ENCODE measurements around the gene SDR39U1. TPM values are rescaled to one million over a fixed set of nuclear protein-coding genes. Genes with fewer than 3 reads are reported as not detected.

The SDR39U1 gene
- total and polyA plus RNA-seq, 5 donors from 2014 or later: 46.1 to 79.9 (median 60.5) TPM

DNA sequence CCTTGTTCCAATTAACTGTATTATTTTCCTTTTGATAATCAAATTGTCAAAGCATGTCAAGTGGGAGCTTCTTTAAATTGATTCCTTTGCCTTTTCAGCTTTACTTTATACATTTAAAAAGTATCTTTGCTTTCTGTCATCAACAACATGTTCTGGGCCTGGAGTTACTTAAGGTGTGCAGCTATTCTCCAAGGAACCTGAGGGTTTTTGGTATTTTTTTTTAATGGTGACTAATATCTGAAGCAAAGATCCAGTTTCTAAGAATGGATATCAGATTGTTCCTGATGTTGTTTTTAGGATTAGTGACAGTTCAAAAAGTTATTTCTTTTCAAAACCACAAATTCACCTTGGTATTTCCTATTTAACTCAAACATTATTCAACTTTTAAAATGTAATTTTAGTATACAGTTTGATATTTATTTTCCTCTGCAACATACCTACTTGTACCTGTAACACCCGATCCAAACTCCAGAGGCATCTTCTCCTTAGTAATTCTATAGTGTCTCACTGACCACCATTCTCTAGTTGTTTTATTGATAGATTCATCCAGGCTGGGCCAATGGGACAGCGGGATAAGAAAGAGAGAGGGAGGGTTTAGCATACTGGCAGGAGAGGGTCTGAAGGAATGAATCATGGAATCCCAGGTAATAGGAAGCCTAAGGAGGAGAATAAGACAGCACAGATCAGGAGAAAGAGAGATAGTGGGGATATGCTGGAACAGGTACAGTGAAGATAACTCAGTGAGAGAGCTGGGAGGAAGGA lies 16.2 kb downstream of the SDR39U1 start:
- ATAC-seq (ENCODE audit: low read depth in 2 of 2): no peak
- no peak for DNase-seq
- H3K27me3 Mint-ChIP-seq: no peaks in the 10 kb centered on the region
- Histone ChIP-seq H3K27me3 (ENCODE audit: control insufficient read depth, insufficient read depth, low read length) (no peaks in the 10 kb centered on the region), H3K27ac (ENCODE audit: insufficient read depth, low read length, poor library complexity, severe bottlenecking) (no peak overlapping the region), H3K4me3 (ENCODE audit: low read depth, low read length) (no peak overlapping the region), H3K9me3 (ENCODE audit: control insufficient read depth in 2 of 2, low read length in 2 of 2) (no peaks in the 10 kb centered on the region), H3K4me1 (ENCODE audit: control insufficient read depth, insufficient read depth, low read length, poor library complexity, severe bottlenecking) (peaks cover 23% of the 10 kb centered on the region), H3K36me3 (ENCODE audit: control insufficient read depth, insufficient read depth, low read length) (no peaks in the 10 kb centered on the region)
- peaks cover 0 to 45% (median 27%) of the 10 kb centered on the region in 4 donors for H3K4me1 Mint-ChIP-seq
- H3K36me3 Mint-ChIP-seq: no peaks in the 10 kb centered on the region
- no peaks in the 10 kb centered on the region for H3K9me3 Mint-ChIP-seq
- peak overlapping the region; percentile 2 to 71 (median 62) for H3K4me3 Mint-ChIP-seq
- peak overlapping the region; percentile 77 to 91 (median 83) for H3K27ac Mint-ChIP-seq

DNA sequence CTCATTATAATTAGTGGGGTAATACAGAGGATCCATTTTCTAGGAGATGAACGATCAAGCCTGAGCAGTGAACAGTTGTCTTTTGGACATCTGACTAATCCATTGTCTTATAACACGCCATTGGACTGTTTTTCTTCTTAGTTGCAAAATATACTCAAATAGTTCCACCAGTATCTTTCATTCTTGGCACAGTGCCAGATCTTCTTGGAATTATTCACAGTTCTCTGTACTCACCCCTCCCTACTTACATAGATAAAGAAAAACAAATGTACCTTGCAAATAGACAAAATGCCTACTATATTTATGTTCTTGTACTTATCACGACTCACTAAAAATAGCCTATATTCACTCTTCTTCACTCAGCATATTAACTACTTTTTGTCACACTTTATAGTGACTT lies 16.9 kb downstream of the SDR39U1 start:
- Histone ChIP-seq H3K27me3 (ENCODE audit: control insufficient read depth, insufficient read depth, low read length) (no peaks in the 10 kb centered on the region), H3K4me3 (ENCODE audit: low read depth, low read length) (no peak overlapping the region), H3K9me3 (ENCODE audit: control insufficient read depth in 2 of 2, low read length in 2 of 2) (no peaks in the 10 kb centered on the region), H3K27ac (ENCODE audit: insufficient read depth, low read length, poor library complexity, severe bottlenecking) (no peak overlapping the region), H3K4me1 (ENCODE audit: control insufficient read depth, insufficient read depth, low read length, poor library complexity, severe bottlenecking) (peaks cover 16% of the 10 kb centered on the region), H3K36me3 (ENCODE audit: control insufficient read depth, insufficient read depth, low read length) (no peaks in the 10 kb centered on the region)
- Mint-ChIP-seq H3K9me3 (no peaks in the 10 kb centered on the region), H3K36me3 (no peaks in the 10 kb centered on the region), H3K4me1 (peaks cover 0 to 38% (median 23%) of the 10 kb centered on the region in 4 donors), H3K27ac (peak overlapping the region; percentile 0 to 91 (median 23)), H3K27me3 (peaks cover 4% of the 10 kb centered on the region), H3K4me3 (peak overlapping the region; percentile 2 to 71 (median 36))
- peak in 1 of 2 donors; percentile 5 for ATAC-seq (ENCODE audit: low read depth in 2 of 2)
- peak in 1 of 3 donors; percentile 84 for DNase-seq

DNA sequence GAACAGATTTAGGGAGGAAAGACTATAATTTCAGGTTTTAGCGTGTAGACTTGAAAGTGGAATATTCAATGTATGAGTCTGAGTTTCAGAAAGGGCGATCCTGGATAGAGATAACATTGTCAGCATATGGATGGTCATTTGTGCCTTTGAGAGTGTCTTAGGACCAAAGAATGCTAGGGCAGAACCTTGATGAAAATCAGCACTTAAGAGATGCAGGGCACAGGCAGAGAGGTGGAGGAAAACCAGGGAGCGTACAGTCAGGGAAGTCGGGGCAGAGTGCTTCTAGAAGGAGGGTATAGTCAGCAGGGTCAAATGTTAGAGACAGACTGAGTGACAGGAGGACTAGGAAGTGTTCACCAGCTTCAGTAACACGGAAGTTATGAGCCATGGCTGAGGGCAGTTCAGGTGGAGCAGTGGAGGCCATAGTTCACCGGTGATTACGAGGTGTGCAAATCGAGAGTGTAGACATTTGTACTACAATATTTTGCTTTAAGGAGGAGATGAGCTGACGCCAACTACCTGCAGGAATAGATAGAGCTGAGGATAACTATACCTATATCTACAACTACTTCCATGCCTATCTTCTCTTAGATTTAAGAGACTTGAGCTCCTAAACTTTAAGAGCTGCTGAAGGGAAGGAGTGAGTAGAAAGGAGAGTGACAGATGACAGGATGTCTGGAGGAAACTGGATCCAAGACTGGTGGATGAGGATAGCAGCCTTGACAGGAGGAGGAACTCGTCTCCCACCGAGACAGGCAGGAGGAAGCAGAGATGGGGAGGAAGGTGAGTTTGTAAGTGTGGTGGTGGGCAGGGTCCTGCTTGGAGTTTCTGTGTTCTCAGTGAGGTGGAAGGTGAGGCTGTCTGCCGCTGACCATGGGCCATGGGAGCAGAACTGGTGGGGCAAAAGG lies 19.6 kb downstream of the SDR39U1 start:
- H3K27me3 Mint-ChIP-seq: peaks cover 19% of the 10 kb centered on the region
- DNase-seq (no peak), ATAC-seq (ENCODE audit: low read depth in 2 of 2) (no peak)
- Histone ChIP-seq H3K27ac (ENCODE audit: insufficient read depth, low read length, poor library complexity, severe bottlenecking) (no peak overlapping the region), H3K4me3 (ENCODE audit: low read depth, low read length) (no peak overlapping the region), H3K4me1 (ENCODE audit: control insufficient read depth, insufficient read depth, low read length, poor library complexity, severe bottlenecking) (peaks cover 4% of the 10 kb centered on the region), H3K36me3 (ENCODE audit: control insufficient read depth, insufficient read depth, low read length) (no peaks in the 10 kb centered on the region), H3K27me3 (ENCODE audit: control insufficient read depth, insufficient read depth, low read length) (peaks cover 2% of the 10 kb centered on the region), H3K9me3 (ENCODE audit: control insufficient read depth in 2 of 2, low read length in 2 of 2) (no peaks in the 10 kb centered on the region)
- no peaks in the 10 kb centered on the region for H3K36me3 Mint-ChIP-seq
- H3K4me3 Mint-ChIP-seq: no peak overlapping the region
- H3K9me3 Mint-ChIP-seq: no peaks in the 10 kb centered on the region
- peaks cover 0 to 26% (median 19%) of the 10 kb centered on the region in 4 donors for H3K4me1 Mint-ChIP-seq
- H3K27ac Mint-ChIP-seq: no peak overlapping the region

DNA sequence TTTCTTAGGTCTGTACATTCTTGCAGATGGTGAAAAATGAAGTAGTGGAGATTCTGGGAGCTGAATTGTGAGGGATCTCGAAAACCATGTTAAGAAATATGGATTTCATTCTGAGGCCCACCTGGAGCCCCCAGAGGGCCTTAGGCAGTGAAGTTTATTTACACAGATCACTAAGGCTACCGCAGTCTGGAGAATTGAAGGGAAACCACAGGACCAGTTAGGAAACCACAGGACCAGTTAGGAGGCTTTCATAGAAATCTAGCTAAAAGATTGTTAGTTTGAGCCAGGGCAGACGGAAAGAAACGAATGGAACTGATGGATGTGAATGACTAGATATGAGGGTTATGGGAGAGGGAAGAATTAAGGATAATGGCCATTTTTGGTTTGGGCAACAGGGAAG lies 20.3 kb downstream of the SDR39U1 start:
- Histone ChIP-seq H3K27me3 (ENCODE audit: control insufficient read depth, insufficient read depth, low read length) (peaks cover 2% of the 10 kb centered on the region), H3K36me3 (ENCODE audit: control insufficient read depth, insufficient read depth, low read length) (no peaks in the 10 kb centered on the region), H3K9me3 (ENCODE audit: control insufficient read depth in 2 of 2, low read length in 2 of 2) (no peaks in the 10 kb centered on the region), H3K4me1 (ENCODE audit: control insufficient read depth, insufficient read depth, low read length, poor library complexity, severe bottlenecking) (peaks cover 4% of the 10 kb centered on the region), H3K27ac (ENCODE audit: insufficient read depth, low read length, poor library complexity, severe bottlenecking) (no peak overlapping the region), H3K4me3 (ENCODE audit: low read depth, low read length) (no peak overlapping the region)
- Mint-ChIP-seq H3K36me3 (no peaks in the 10 kb centered on the region), H3K27ac (no peak overlapping the region), H3K9me3 (no peaks in the 10 kb centered on the region), H3K4me1 (peaks cover 0 to 24% (median 17%) of the 10 kb centered on the region in 4 donors), H3K27me3 (peaks cover 19% of the 10 kb centered on the region), H3K4me3 (no peak overlapping the region)
- ATAC-seq (ENCODE audit: low read depth in 2 of 2) (no peak), DNase-seq (no peak)

DNA sequence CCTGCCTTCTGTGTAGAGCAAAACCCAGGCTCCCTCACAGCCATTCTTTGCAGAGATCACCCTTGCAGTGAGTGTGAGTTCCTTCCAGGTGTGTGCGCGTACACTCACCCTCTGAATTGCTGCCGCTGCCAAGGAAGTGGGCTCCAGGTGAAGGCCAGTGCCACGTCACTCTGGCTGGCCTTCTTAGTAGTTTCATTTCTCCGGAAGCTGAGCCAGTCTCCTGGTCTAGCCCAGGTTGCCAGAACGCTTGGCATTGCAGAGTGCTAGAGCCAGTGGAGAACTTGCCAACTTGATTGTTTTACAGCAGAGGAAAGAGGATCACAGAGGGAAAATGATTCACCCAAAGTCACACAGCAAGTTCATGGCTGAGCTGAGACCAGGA lies 24.1 kb downstream of the SDR39U1 start:
- ATAC-seq (ENCODE audit: low read depth in 2 of 2) (no peak), DNase-seq (no peak)
- Mint-ChIP-seq H3K4me3 (no peak overlapping the region), H3K27me3 (peaks cover 32% of the 10 kb centered on the region), H3K9me3 (peaks cover 0 to 2% (median 0%) of the 10 kb centered on the region in 7 donors), H3K36me3 (no peaks in the 10 kb centered on the region), H3K27ac (no peak overlapping the region), H3K4me1 (no peaks in the 10 kb centered on the region)
- H3K27me3 ChIP-seq (ENCODE audit: control insufficient read depth, insufficient read depth, low read length): peaks cover 2% of the 10 kb centered on the region
- no peaks in the 10 kb centered on the region for H3K4me1 ChIP-seq (ENCODE audit: control insufficient read depth, insufficient read depth, low read length, poor library complexity, severe bottlenecking)
- H3K27ac ChIP-seq (ENCODE audit: insufficient read depth, low read length, poor library complexity, severe bottlenecking): no peak overlapping the region
- H3K9me3 ChIP-seq (ENCODE audit: control insufficient read depth in 2 of 2, low read length in 2 of 2): no peaks in the 10 kb centered on the region
- no peak overlapping the region for H3K4me3 ChIP-seq (ENCODE audit: low read depth, low read length)
- no peaks in the 10 kb centered on the region for H3K36me3 ChIP-seq (ENCODE audit: control insufficient read depth, insufficient read depth, low read length)

DNA sequence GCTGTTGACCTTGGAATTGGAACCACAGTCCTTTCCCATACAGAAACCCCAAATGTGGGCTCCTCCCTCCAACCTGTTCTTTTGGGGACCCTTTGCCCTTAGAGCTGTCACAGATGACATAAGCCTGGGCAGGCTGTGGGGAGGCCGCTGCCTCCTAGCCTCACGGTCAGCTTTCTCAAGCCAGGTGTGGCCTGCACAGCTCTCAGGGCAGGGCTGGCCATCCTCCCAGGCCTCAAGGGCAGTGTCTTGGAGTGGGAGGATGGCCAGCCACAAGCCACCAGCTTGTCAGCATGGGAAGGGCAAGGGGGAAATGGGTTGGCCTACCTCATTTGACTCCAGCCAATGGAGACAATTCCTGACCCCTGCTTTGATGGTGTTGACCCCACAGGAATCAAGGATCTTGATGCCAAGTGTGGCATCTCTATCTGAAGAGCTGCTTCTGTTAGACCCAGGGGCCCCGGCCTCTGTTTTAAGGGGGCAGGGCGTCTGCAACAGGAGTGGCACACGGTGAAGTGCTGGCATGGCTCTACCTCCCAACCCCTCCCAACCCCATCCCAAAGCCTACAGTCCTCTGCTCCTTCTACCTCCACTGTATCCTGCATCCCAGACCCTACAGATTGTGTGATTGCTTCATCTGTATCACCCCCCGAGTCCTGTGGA lies 24.6 kb downstream of the SDR39U1 start:
- DNase-seq (no peak), ATAC-seq (ENCODE audit: low read depth in 2 of 2) (no peak)
- Histone ChIP-seq H3K9me3 (ENCODE audit: control insufficient read depth in 2 of 2, low read length in 2 of 2) (no peaks in the 10 kb centered on the region), H3K36me3 (ENCODE audit: control insufficient read depth, insufficient read depth, low read length) (no peaks in the 10 kb centered on the region), H3K4me1 (ENCODE audit: control insufficient read depth, insufficient read depth, low read length, poor library complexity, severe bottlenecking) (no peaks in the 10 kb centered on the region), H3K4me3 (ENCODE audit: low read depth, low read length) (no peak overlapping the region), H3K27ac (ENCODE audit: insufficient read depth, low read length, poor library complexity, severe bottlenecking) (no peak overlapping the region), H3K27me3 (ENCODE audit: control insufficient read depth, insufficient read depth, low read length) (peaks cover 2% of the 10 kb centered on the region)
- Mint-ChIP-seq H3K27ac (no peak overlapping the region), H3K9me3 (peaks cover 0 to 2% (median 0%) of the 10 kb centered on the region in 7 donors), H3K36me3 (no peaks in the 10 kb centered on the region), H3K4me1 (no peaks in the 10 kb centered on the region), H3K27me3 (peaks cover 32% of the 10 kb centered on the region), H3K4me3 (no peak overlapping the region)

DNA sequence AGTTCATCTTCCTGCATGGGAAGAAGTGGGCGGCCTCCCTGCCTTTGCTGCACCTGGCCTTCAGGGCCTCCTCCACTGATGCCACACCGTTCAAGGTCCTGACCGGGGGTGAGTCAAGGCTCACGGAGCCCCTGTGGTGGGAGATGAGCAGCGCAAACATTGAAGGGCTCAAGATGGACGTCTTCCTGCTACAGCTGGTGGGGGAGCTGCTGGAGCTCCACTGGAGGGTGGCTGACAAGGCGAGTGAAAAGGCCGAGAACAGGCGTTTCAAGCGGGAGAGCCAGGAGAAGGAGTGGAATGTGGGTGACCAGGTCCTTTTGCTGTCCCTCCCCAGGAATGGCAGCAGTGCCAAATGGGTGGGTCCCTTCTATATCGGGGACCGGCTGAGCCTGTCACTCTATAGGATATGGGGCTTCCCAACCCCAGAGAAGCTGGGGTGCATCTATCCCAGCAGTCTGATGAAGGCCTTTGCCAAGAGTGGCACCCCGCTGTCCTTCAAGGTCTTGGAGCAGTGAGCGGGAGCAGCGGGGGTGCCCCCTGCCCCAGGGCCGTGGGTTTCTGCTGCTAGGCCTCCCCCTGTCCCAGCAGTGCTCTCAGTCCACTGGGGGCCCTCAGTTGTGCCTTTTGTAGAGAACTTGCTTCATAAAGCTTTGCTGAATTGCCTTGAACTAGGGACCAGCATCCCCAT lies 25.5 kb downstream of the SDR39U1 start:
- Histone ChIP-seq H3K36me3 (ENCODE audit: control insufficient read depth, insufficient read depth, low read length) (no peaks in the 10 kb centered on the region), H3K4me1 (ENCODE audit: control insufficient read depth, insufficient read depth, low read length, poor library complexity, severe bottlenecking) (no peaks in the 10 kb centered on the region), H3K27ac (ENCODE audit: insufficient read depth, low read length, poor library complexity, severe bottlenecking) (no peak overlapping the region), H3K4me3 (ENCODE audit: low read depth, low read length) (no peak overlapping the region), H3K9me3 (ENCODE audit: control insufficient read depth in 2 of 2, low read length in 2 of 2) (no peaks in the 10 kb centered on the region), H3K27me3 (ENCODE audit: control insufficient read depth, insufficient read depth, low read length) (peaks cover 2% of the 10 kb centered on the region)
- Mint-ChIP-seq H3K4me1 (no peaks in the 10 kb centered on the region), H3K27ac (no peak overlapping the region), H3K4me3 (no peak overlapping the region), H3K27me3 (peaks cover 38% of the 10 kb centered on the region), H3K36me3 (no peaks in the 10 kb centered on the region), H3K9me3 (peaks cover 0 to 2% (median 0%) of the 10 kb centered on the region in 7 donors)
- ATAC-seq (ENCODE audit: low read depth in 2 of 2) (no peak), DNase-seq (no peak)
